OCI-LY1 (cell line): ENCODE measurements around the gene SEZ6.

ENCODE experiments used
- EZH2 ChIP-seq: fragments of 200-600 bp; sonication (generic), shearing (Covaris generic); IDR thresholded peaks from 2 replicates; pipeline ENCODE4 v1.8.0; 2017; ENCODE audit warnings: borderline replicate concordance, mixed run types, mild to moderate bottlenecking, antibody characterized with exemption, low read length, moderate library complexity, mixed read lengths
- TF ChIP-seq, protein P1 (sequence below): fragments of 200-600 bp; sonication (generic), shearing (Covaris generic); IDR thresholded peaks from 2 replicates; pipeline ENCODE4 v1.5.1; 2017; ENCODE audit warnings: mild to moderate bottlenecking, antibody characterized with exemption, low read length, moderate library complexity, mixed read lengths

DNA sequence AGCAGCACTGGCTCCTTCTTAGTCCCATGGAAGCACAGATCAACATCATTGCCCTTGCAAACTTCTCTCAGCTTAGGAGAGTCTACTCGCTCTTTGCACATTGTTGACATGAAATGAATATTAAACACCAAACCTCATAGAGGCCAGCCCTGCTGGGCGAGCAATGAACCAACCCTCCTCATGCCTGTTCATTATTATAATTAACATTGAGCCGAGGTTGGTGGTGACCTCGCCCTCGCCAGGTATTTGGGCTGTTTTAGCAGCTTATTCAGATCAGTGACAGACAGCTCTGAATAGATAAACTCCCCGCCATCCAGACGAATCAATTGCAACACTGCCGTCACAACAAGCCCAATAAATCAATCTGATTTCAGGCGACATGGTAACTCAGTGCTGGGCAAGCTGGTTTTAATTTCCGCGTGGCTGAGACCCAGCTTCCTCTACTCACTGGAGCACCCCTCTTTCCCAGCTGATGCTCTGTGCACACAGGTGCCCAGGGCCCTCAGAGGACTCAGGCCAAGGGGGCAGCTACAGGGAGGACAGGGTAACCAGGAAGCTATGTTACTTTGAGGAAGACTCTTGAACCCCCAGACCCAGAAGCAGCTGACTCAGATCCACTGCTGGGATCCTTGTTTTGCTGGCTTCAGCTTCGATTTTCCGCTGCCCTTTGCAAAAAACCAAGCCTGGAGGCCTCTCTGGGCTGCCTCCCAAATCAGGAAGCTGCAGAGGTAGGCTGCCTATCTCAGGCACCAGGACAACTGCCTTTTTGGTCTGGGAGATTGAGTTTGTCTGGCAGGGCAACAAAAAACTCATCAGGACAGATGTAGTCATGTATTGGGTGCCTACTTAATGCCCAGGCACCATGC is 10.7 kb upstream of the SEZ6 start:
- TF ChIP-seq, protein P1, sequence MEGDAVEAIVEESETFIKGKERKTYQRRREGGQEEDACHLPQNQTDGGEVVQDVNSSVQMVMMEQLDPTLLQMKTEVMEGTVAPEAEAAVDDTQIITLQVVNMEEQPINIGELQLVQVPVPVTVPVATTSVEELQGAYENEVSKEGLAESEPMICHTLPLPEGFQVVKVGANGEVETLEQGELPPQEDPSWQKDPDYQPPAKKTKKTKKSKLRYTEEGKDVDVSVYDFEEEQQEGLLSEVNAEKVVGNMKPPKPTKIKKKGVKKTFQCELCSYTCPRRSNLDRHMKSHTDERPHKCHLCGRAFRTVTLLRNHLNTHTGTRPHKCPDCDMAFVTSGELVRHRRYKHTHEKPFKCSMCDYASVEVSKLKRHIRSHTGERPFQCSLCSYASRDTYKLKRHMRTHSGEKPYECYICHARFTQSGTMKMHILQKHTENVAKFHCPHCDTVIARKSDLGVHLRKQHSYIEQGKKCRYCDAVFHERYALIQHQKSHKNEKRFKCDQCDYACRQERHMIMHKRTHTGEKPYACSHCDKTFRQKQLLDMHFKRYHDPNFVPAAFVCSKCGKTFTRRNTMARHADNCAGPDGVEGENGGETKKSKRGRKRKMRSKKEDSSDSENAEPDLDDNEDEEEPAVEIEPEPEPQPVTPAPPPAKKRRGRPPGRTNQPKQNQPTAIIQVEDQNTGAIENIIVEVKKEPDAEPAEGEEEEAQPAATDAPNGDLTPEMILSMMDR: no peak
- TF ChIP-seq EZH2: no peak
